Naive B cell (primary cell): ENCODE results near the gene DNAJC12. TPM values are rescaled to one million over a fixed set of nuclear protein-coding genes. Genes with fewer than 3 reads are reported as not detected.
A peak's percentile ranks its signal among the peaks of the same experiment; 100 is the strongest.
"Not testable (repeated sequence)": the region's sequence is repeated elsewhere in the genome, so short reads cannot be mapped to it uniquely, and the experiment has no call there.

Experiments used
- ATAC-seq, 2 donors: fragments of 150-1000 bp; cut with Tn5 transposase; 2 replicates each; pipeline ENCODE4 v1.10.0; 2021; ENCODE audit warnings: low read depth in 2 of 2, mild to moderate bottlenecking in 2 of 2, moderate library complexity in 2 of 2
- DNase-seq: peaks from one replicate; pipeline ENCODE4 v3.0.0; 2022
- H3K27ac Mint-ChIP-seq, 6 donors: one replicate each; pipeline ENCODE4 v1.8.0; 2020 to 2022; ENCODE audit warnings: mild to moderate bottlenecking in 6 of 6, mixed read lengths in 6 of 6, moderate library complexity in 5 of 6, inconsistent platforms in 2 of 6
- H3K27me3 Mint-ChIP-seq, 3 donors: one replicate each; pipeline ENCODE4 v1.8.0; 2021 to 2022; ENCODE audit warnings: mixed read lengths in 3 of 3, mild to moderate bottlenecking in 1 of 3
- H3K36me3 Mint-ChIP-seq, 2 donors: one replicate each; pipeline ENCODE4 v1.8.0; 2020 to 2022; ENCODE audit warnings: mixed read lengths in 2 of 2, inconsistent platforms in 1 of 2, mild to moderate bottlenecking in 1 of 2
- H3K4me1 Mint-ChIP-seq, 3 donors: one replicate each; pipeline ENCODE4 v1.8.0; 2020 to 2022; ENCODE audit warnings: mixed read lengths in 3 of 3, inconsistent platforms in 1 of 3, mild to moderate bottlenecking in 1 of 3, moderate library complexity in 1 of 3
- H3K4me3 Mint-ChIP-seq, 8 donors: one replicate each; pipeline ENCODE4 v1.8.0; 2020 to 2022; ENCODE audit warnings: mild to moderate bottlenecking in 8 of 8, mixed read lengths in 8 of 8, moderate library complexity in 8 of 8, inconsistent platforms in 2 of 8
- H3K9me3 Mint-ChIP-seq, 7 donors: one replicate each; pipeline ENCODE4 v1.8.0; 2020 to 2022; ENCODE audit warnings: mixed read lengths in 7 of 7, mild to moderate bottlenecking in 5 of 7, inconsistent platforms in 2 of 7, moderate library complexity in 1 of 7
- polyA plus RNA-seq, 6 donors: library from polyadenylated mRNA; unstranded; fragments of 300-500 nt; fragmentation: Illumina TruSeq; gene quantifications; one replicate each; pipeline ENCODE4 v1.2.3, GENCODE V29; 2021; ENCODE audit warnings: low read depth in 6 of 6

DNAJC12 gene
- polyA plus RNA-seq, 6 donors from 2014 or later: 0.70 TPM; not detected in 5

GRCh38 chr10:67861750-67862432 lies 23.9 kb upstream of the DNAJC12 start:
- no peaks in the 10 kb centered on the region for H3K9me3 Mint-ChIP-seq

DNA sequence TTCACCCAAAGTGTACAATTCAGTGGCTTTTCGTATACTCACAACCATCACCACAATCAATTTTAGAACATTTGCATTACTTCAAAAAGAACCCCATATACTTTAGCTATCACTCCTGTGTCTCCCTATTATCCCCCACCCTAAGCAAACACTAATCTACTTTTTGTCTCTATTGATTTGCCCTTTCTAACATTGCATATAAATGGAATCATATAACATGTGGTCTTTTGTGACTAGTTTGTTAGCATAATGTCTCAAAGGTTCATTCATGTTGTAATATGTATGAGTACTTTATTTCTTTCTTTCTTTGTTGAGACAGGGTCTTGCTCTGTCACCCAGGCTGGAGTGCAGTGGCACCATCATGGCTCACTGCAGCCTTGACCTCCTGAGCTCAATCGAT lies 21.0 kb upstream of the DNAJC12 start:
- Mint-ChIP-seq H3K9me3 (no peaks in the 10 kb centered on the region), H3K27me3 (no peaks in the 10 kb centered on the region), H3K27ac (no peak overlapping the region), H3K36me3 (no peaks in the 10 kb centered on the region), H3K4me3 (no peak overlapping the region), H3K4me1 (peaks cover 15 to 19% (median 17%) of the 10 kb centered on the region in 3 donors)
- no peak for DNase-seq
- no peak for ATAC-seq

More at GRCh38 chr10:67861750-67862432, 23.9 kb upstream of the DNAJC12 start:
- Mint-ChIP-seq H3K27ac (peak overlapping the region in 1 of 6 donors; percentile 79), H3K27me3 (no peaks in the 10 kb centered on the region), H3K36me3 (no peaks in the 10 kb centered on the region), H3K4me3 (no peak overlapping the region), H3K4me1 (peaks cover 22 to 26% (median 24%) of the 10 kb centered on the region in 3 donors)
- DNase-seq: no peak
- ATAC-seq: no peak

GRCh38 chr10:67853512-67853911 lies 15.5 kb upstream of the DNAJC12 start:
- no peaks in the 10 kb centered on the region for H3K27me3 Mint-ChIP-seq
- H3K36me3 Mint-ChIP-seq: no peaks in the 10 kb centered on the region
- DNase-seq (no peak), ATAC-seq (no peak)
- peak overlapping the region in 1 of 8 donors; percentile 35 for H3K4me3 Mint-ChIP-seq
- peaks cover 11 to 22% (median 19%) of the 10 kb centered on the region in 3 donors for H3K4me1 Mint-ChIP-seq
- H3K27ac Mint-ChIP-seq: no peak overlapping the region
- H3K9me3 Mint-ChIP-seq: peaks cover 0 to 4% (median 0%) of the 10 kb centered on the region in 7 donors

DNA sequence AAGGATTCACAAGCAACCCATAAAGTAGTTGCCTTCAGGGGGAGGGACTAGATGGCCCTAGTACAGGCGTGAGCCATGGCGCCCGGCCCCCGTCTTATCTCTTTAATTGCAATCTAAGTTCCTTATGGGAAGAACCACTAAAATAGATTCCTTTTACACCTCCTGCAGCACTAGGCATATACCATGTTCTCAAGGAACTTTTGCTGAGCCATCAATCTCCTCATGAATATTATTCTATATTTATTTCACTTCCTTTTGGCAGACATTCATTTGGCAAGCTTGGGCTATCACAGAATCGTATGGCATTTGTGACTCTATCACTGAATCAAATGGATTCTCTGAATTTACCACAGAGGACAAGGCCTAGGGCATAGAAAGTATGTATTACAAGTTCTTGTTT lies 14.8 kb upstream of the DNAJC12 start:
- ATAC-seq (no peak), DNase-seq (no peak)
- Mint-ChIP-seq H3K36me3 (no peaks in the 10 kb centered on the region), H3K9me3 (peaks cover 0 to 4% (median 0%) of the 10 kb centered on the region in 7 donors), H3K27me3 (no peaks in the 10 kb centered on the region), H3K27ac (no peak overlapping the region), H3K4me1 (peaks cover 11 to 22% (median 19%) of the 10 kb centered on the region in 3 donors), H3K4me3 (peak overlapping the region in 2 of 8 donors; percentile 9 to 47)

- H3K27me3 Mint-ChIP-seq: no peaks in the 10 kb centered on the region
- H3K4me3 Mint-ChIP-seq: peak overlapping the region in 5 of 8 donors; percentile 35 to 89 (median 53)
- no peaks in the 10 kb centered on the region for H3K36me3 Mint-ChIP-seq
- H3K27ac Mint-ChIP-seq: no peak overlapping the region
- no peak for DNase-seq
- ATAC-seq: no peak
- peaks cover 0 to 4% (median 0%) of the 10 kb centered on the region in 7 donors for H3K9me3 Mint-ChIP-seq
- peaks cover 11 to 22% (median 19%) of the 10 kb centered on the region in 3 donors for H3K4me1 Mint-ChIP-seq
Observed at GRCh38 chr10:67851186-67851585, 13.2 kb upstream of the DNAJC12 start.

- Mint-ChIP-seq H3K36me3 (no peaks in the 10 kb centered on the region), H3K27me3 (peaks cover 0 to 7% (median 5%) of the 10 kb centered on the region in 3 donors), H3K4me1 (peaks cover 4 to 17% (median 10%) of the 10 kb centered on the region in 3 donors), H3K4me3 (peak overlapping the region; percentile 89 to 99 (median 94)), H3K9me3 (peaks cover 0 to 4% (median 0%) of the 10 kb centered on the region in 7 donors), H3K27ac (peak overlapping the region; percentile 92 to 99 (median 97))
- peak; percentile 84 for DNase-seq
- peak; percentile 99 for ATAC-seq
Observed at GRCh38 chr10:67849331-67850011, 11.5 kb upstream of the DNAJC12 start.

GRCh38 chr10:67843284-67843683 lies 5.3 kb upstream of the DNAJC12 start:
- Mint-ChIP-seq H3K27me3 (peaks cover 5 to 9% (median 7%) of the 10 kb centered on the region in 3 donors), H3K9me3 (peaks cover 0 to 16% (median 6%) of the 10 kb centered on the region in 7 donors), H3K4me3 (no peak overlapping the region), H3K36me3 (no peaks in the 10 kb centered on the region), H3K4me1 (no peaks in the 10 kb centered on the region), H3K27ac (peak overlapping the region in 1 of 6 donors; percentile 14)
- DNase-seq: no peak
- no peak for ATAC-seq

GRCh38 chr10:67841737-67842136 lies 3.7 kb upstream of the DNAJC12 start:
- Mint-ChIP-seq H3K9me3 (peaks cover 0 to 16% (median 6%) of the 10 kb centered on the region in 7 donors), H3K4me3 (no peak overlapping the region), H3K36me3 (no peaks in the 10 kb centered on the region), H3K27ac (peak overlapping the region in 1 of 6 donors; percentile 54), H3K4me1 (peaks cover 0 to 5% (median 0%) of the 10 kb centered on the region in 3 donors), H3K27me3 (peaks cover 5 to 9% (median 7%) of the 10 kb centered on the region in 3 donors)
- DNase-seq (no peak), ATAC-seq (no peak)

DNA sequence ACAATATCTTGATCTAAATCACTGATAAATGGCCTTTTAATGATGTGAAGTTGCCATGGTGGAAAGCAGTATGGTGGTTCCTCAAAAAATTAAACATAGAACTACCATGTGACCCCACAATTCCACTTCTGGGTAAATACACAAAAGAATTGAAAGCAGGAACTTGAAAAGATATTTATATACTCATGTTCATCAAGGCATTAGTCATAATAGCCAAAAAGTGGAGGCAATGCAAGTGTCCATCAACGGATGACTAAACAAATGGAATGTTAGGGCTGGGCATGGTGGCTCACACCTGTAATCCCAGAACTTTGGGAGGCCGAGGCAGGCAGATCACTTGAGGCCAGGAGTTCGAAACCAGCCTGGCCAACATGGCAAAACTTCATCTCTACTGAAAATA lies 2.0 kb upstream of the DNAJC12 start:
- ATAC-seq (no peak), DNase-seq (no peak)
- Mint-ChIP-seq H3K27ac (peak overlapping the region in 1 of 6 donors; percentile 38), H3K9me3 (peaks cover 0 to 16% (median 6%) of the 10 kb centered on the region in 7 donors), H3K27me3 (peaks cover 3 to 9% (median 5%) of the 10 kb centered on the region in 3 donors), H3K4me1 (peaks cover 0 to 5% (median 0%) of the 10 kb centered on the region in 3 donors), H3K36me3 (no peaks in the 10 kb centered on the region), H3K4me3 (no peak overlapping the region)

- ATAC-seq, DNase-seq, H3K4me3 Mint-ChIP-seq, H3K4me1 Mint-ChIP-seq, H3K27me3 Mint-ChIP-seq, H3K27ac Mint-ChIP-seq, H3K36me3 Mint-ChIP-seq: not testable (repeated sequence)
- peaks cover 0 to 16% (median 6%) of the 10 kb centered on the region in 7 donors for H3K9me3 Mint-ChIP-seq
Observed at GRCh38 chr10:67839511-67839910, 1.5 kb upstream of the DNAJC12 start.

GRCh38 chr10:67836972-67837371 lies 1.0 kb downstream of the DNAJC12 start:
- H3K9me3 Mint-ChIP-seq: peaks cover 0 to 11% (median 6%) of the 10 kb centered on the region in 7 donors
- ATAC-seq (no peak), DNase-seq (no peak)
- no peak overlapping the region for H3K27ac Mint-ChIP-seq
- H3K36me3 Mint-ChIP-seq: no peaks in the 10 kb centered on the region
- H3K27me3 Mint-ChIP-seq: no peaks in the 10 kb centered on the region
- no peak overlapping the region for H3K4me3 Mint-ChIP-seq
- H3K4me1 Mint-ChIP-seq: peaks cover 0 to 5% (median 0%) of the 10 kb centered on the region in 3 donors

GRCh38 chr10:67836488-67836887 lies 1.5 kb downstream of the DNAJC12 start:
- no peak for ATAC-seq
- H3K27me3 Mint-ChIP-seq: no peaks in the 10 kb centered on the region
- H3K4me3 Mint-ChIP-seq: no peak overlapping the region
- peaks cover 0 to 7% (median 2%) of the 10 kb centered on the region in 7 donors for H3K9me3 Mint-ChIP-seq
- H3K27ac Mint-ChIP-seq: no peak overlapping the region
- no peak for DNase-seq
- no peaks in the 10 kb centered on the region for H3K36me3 Mint-ChIP-seq
- H3K4me1 Mint-ChIP-seq: peaks cover 0 to 5% (median 0%) of the 10 kb centered on the region in 3 donors

- ATAC-seq, H3K4me3 Mint-ChIP-seq, DNase-seq, H3K27ac Mint-ChIP-seq, H3K27me3 Mint-ChIP-seq, H3K4me1 Mint-ChIP-seq, H3K9me3 Mint-ChIP-seq, H3K36me3 Mint-ChIP-seq: not testable (repeated sequence)
Observed at GRCh38 chr10:67835541-67836394, 2.2 kb downstream of the DNAJC12 start.
